Fibroblast of the conjunctiva (primary cell): Measurements from ENCODE around the gene OR6J1.
A peak's percentile ranks its signal among the peaks of the same experiment; 100 is the strongest.
"Not testable (repeated sequence)": the region's sequence is repeated elsewhere in the genome, so short reads cannot be mapped to it uniquely, and the experiment has no call there.

ENCODE experiments used
- DNase-seq: peaks from one replicate; pipeline ENCODE4 v3.0.0-alpha.2; 2010; ENCODE audit warnings: low read depth

The OR6J1 gene

GRCh38 chr14:22606380-22606779 is 37.8 kb downstream of the OR6J1 start:
- no peak for DNase-seq

GRCh38 chr14:22602862-22603261 is 41.3 kb downstream of the OR6J1 start:
- DNase-seq, result no peak

- DNase-seq, result no peak
Measured at GRCh38 chr14:22601996-22602395, 42.2 kb downstream of the OR6J1 start.

- no peak for DNase-seq
Measured at GRCh38 chr14:22601456-22601855, 42.7 kb downstream of the OR6J1 start.

GRCh38 chr14:22600027-22600426 is 44.1 kb downstream of the OR6J1 start:
- DNase-seq, result no peak

- DNase-seq, result no peak
Measured at GRCh38 chr14:22599349-22599748, 44.8 kb downstream of the OR6J1 start.

- DNase-seq, result peak; percentile 37
Measured at GRCh38 chr14:22598896-22599244, 45.3 kb downstream of the OR6J1 start.

- DNase-seq, result peak; percentile 39
Measured at GRCh38 chr14:22598099-22598895, 45.9 kb downstream of the OR6J1 start, which contains the start of gene ABHD4. Gene ABHD4 (plus strand): TSS chr14:22598300. CDS start chr14:22598307, 7 bp downstream.

- DNase-seq, result no peak
Measured at GRCh38 chr14:22597771-22598098, 46.4 kb downstream of the OR6J1 start.

- no peak for DNase-seq
Measured at GRCh38 chr14:22597265-22597664, 46.9 kb downstream of the OR6J1 start.

GRCh38 chr14:22596354-22596879 is 47.7 kb downstream of the OR6J1 start:
- no peak for DNase-seq

GRCh38 chr14:22594156-22594716 is 49.9 kb downstream of the OR6J1 start:
- no peak for DNase-seq

GRCh38 chr14:22593601-22594000 is 50.6 kb downstream of the OR6J1 start:
- no peak for DNase-seq

- DNase-seq, result no peak
Measured at GRCh38 chr14:22593189-22593588, 51.0 kb downstream of the OR6J1 start.

- DNase-seq, result peak; percentile 100
Measured at GRCh38 chr14:22589096-22589839, 54.9 kb downstream of the OR6J1 start, which contains the start of gene DAD1. Gene DAD1 (minus strand): TSS chr14:22589224. CDS start chr14:22589157, 67 bp downstream.

- no peak for DNase-seq
Measured at GRCh38 chr14:22588526-22589095, 55.5 kb downstream of the OR6J1 start.

- DNase-seq, result not testable (repeated sequence)
Measured at GRCh38 chr14:22587677-22588422, 56.3 kb downstream of the OR6J1 start.

- no peak for DNase-seq
Measured at GRCh38 chr14:22587247-22587646, 56.9 kb downstream of the OR6J1 start.

- DNase-seq, result no peak
Measured at GRCh38 chr14:22583994-22584393, 60.2 kb downstream of the OR6J1 start.
